HEK293T (cell line): Measurements from ENCODE around the gene APOBEC3F.
"Not testable (repeated sequence)": the region's sequence is repeated elsewhere in the genome, so short reads cannot be mapped to it uniquely, and the experiment has no call there.

ENCODE experiments used
- ARNT ChIP-seq: fragments of 450-650 bp; IDR thresholded peaks from 2 replicates; pipeline ENCODE4 v1.6.1; 2017; ENCODE audit warnings: mild to moderate bottlenecking
- BHLHE40 ChIP-seq: fragments of 450-650 bp; IDR thresholded peaks from 2 replicates; pipeline ENCODE4 v1.6.1; 2016; ENCODE audit warnings: mild to moderate bottlenecking, moderate library complexity, borderline replicate concordance
- ELF4 ChIP-seq: fragments of 450-650 bp; IDR thresholded peaks from 2 replicates; pipeline ENCODE4 v1.6.1; 2017; ENCODE audit warnings: antibody characterized with exemption
- FOXA1 ChIP-seq: fragments of 450-650 bp; IDR thresholded peaks from 2 replicates; pipeline ENCODE4 v1.6.1; 2016; ENCODE audit warnings: mild to moderate bottlenecking
- LEF1 ChIP-seq: fragments of 450-650 bp; IDR thresholded peaks from 2 replicates; pipeline ENCODE4 v1.6.1; 2017; ENCODE audit warnings: mild to moderate bottlenecking, borderline replicate concordance
- SUZ12 ChIP-seq: fragments of 450-650 bp; IDR thresholded peaks from 2 replicates; pipeline ENCODE4 v1.6.1; 2016; ENCODE audit warnings: mild to moderate bottlenecking
- ZNF384 ChIP-seq: fragments of 450-650 bp; IDR thresholded peaks from 2 replicates; pipeline ENCODE4 v1.6.1; 2016
- TF ChIP-seq, protein P1 (sequence below): fragments of 450-650 bp; IDR thresholded peaks from 2 replicates; pipeline ENCODE4 v1.6.1; 2016

DNA sequence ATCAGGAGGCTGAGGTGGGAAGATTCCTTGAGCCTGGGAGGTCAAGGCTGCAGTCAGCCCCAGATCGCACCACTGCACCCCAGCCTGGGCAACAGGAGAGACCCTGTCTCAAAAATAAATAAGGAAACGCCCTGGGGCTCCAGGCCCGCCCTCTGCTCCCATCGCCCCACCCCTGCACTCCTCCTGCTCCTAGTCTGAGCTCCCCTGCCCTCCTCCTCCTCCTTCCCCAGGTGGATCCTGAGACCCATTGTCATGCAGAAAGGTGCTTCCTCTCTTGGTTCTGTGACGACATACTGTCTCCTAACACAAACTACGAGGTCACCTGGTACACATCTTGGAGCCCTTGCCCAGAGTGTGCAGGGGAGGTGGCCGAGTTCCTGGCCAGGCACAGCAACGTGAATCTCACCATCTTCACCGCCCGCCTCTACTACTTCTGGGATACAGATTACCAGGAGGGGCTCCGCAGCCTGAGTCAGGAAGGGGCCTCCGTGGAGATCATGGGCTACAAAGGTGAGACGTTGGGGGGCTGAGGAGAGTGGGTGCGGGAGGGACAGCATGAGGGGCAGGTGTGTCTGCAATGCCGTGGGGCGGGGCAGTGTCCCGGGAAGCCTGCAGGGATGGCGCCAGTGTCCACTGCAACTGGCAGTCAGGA, 11.3 kb downstream of the APOBEC3F start:
- TF ChIP-seq ZNF384, SUZ12, ELF4, LEF1, BHLHE40, FOXA1, ARNT: not testable (repeated sequence)
- TF ChIP-seq, protein P1, sequence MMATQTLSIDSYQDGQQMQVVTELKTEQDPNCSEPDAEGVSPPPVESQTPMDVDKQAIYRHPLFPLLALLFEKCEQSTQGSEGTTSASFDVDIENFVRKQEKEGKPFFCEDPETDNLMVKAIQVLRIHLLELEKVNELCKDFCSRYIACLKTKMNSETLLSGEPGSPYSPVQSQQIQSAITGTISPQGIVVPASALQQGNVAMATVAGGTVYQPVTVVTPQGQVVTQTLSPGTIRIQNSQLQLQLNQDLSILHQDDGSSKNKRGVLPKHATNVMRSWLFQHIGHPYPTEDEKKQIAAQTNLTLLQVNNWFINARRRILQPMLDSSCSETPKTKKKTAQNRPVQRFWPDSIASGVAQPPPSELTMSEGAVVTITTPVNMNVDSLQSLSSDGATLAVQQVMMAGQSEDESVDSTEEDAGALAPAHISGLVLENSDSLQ = not testable (repeated sequence)
